Measurements from ENCODE around the gene ANAPC2. TPM values are rescaled to one million over a fixed set of nuclear protein-coding genes. Genes with fewer than 3 reads are reported as not detected.

The ANAPC2 gene
- total and polyA plus RNA-seq, 2 of the 4 experiments (the other 2 are of a cell fraction), result 9.3 to 29.5 TPM

DNA sequence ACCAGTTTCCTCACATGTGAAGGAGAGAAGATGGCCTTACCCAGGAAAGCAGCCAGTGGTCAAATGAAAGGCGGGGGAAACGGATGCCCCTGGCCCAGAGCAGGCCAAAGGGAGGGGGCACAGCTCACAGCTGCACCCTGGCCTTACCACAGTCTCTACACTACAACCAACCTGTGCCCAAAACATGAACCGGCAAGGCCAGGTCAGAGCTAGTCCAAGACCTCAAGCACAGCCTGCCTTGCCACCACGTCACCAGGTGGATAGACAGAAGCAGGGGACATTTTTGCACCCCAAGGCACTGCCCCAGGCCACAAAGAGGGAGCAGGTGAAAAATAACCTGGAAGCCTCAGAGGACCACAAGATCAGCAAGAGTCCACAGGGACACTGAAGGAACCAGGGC is 44.9 kb downstream of the ANAPC2 start:
- Histone ChIP-seq H3K4ac (ENCODE audit: low read depth, low read length) (no peak overlapping the region), H3K18ac (ENCODE audit: low read depth, low read length) (no peak overlapping the region), H2BK20ac (ENCODE audit: low read depth, low read length) (no peak overlapping the region), H2AK5ac (ENCODE audit: low read depth, low read length) (no peak overlapping the region), H2AFZ (replicated peaks; ENCODE audit: low read length, poor library complexity) (no peak overlapping the region), H3K4me3 (ENCODE audit: insufficient read depth, low read depth, low read length) (no peak overlapping the region), H2AK9ac (replicated peaks; ENCODE audit: low read depth, low read length, poor library complexity) (no peak overlapping the region), H3K27ac (ENCODE audit: insufficient read depth, low read length) (no peak overlapping the region), H3K23ac (ENCODE audit: low read depth, low read length) (no peak overlapping the region), H3K9me1 (ENCODE audit: insufficient read depth, low read length) (peaks cover 8% of the 10 kb centered on the region; the same call in 1 of the 2 replicates), H3K56ac (ENCODE audit: extremely low read depth, insufficient read depth, low read length) (no peak overlapping the region), H3K9ac (ENCODE audit: low read depth, low read length) (no peak overlapping the region), H4K20me1 (ENCODE audit: insufficient read depth, low read length) (no peaks in the 10 kb centered on the region; the same call in 1 of the 2 replicates), H4K8ac (ENCODE audit: low read depth in 2 of 2, low read length in 2 of 2) (no peak overlapping the region), H3K4me2 (ENCODE audit: low read depth, low read length) (no peak overlapping the region), H4K91ac (ENCODE audit: insufficient read depth, low read depth, low read length) (no peak overlapping the region), H3K79me1 (ENCODE audit: low read depth in 1 of 2, low read length in 2 of 2) (no peaks in the 10 kb centered on the region), H3K9me3 (ENCODE audit: control insufficient read depth, insufficient read depth, low read length) (no peaks in the 10 kb centered on the region), H4K5ac (ENCODE audit: low read depth, low read length) (no peak overlapping the region), H3K27me3 (ENCODE audit: control insufficient read depth, insufficient read depth, low read length) (peaks cover 47% of the 10 kb centered on the region), H3K4me1 (ENCODE audit: control insufficient read depth, insufficient read depth, low read length) (no peaks in the 10 kb centered on the region; the same call in 1 of the 2 replicates), H3K36me3 (ENCODE audit: control insufficient read depth, insufficient read depth, low read length) (no peaks in the 10 kb centered on the region), H2BK120ac (ENCODE audit: low read depth, low read length) (no peak overlapping the region), H2BK15ac (ENCODE audit: low read depth, low read length) (no peak overlapping the region), H3K14ac (replicated peaks; ENCODE audit: low read depth, low read length) (no peak overlapping the region), H2BK5ac (ENCODE audit: low read depth, low read length, poor library complexity, severe bottlenecking) (no peak overlapping the region)
- no TSS peak for BruUV-seq (replicated peaks)
- DNase-seq (no peak), ATAC-seq (ENCODE audit: low read depth) (no peak)
- POLR2A ChIA-PET (ENCODE audit: unreplicated experiment), result no interaction called here
- WGBS, 2 experiments (ENCODE audit: extremely low coverage in 2 of 2, insufficient read length in 1 of 2), result no CpG with 5 or more reads among the region's 4 CpGs
- CTCF ChIA-PET, result interaction anchor here (0.6 kb wide), 1 partner anchor 16 kb away, joined by 4 read pairs; no protein-coding TSS in a partner anchor
- in situ Hi-C loops (cut with MboI; ENCODE audit: low sequenced_read_pairs), result no loop called here
- TF ChIP-seq CEBPB (IDR thresholded peaks at IDR 0.05; ENCODE audit: low read depth, low read length), result no peak
- no peak for TF ChIP-seq POLR2A (IDR thresholded peaks at IDR 0.05; ENCODE audit: low read depth, low read length)
- TF ChIP-seq SMC3 (IDR thresholded peaks at IDR 0.05; ENCODE audit: low read depth, low read length), result no peak
- no peak for TF ChIP-seq CTCF (conservative IDR thresholded peaks at IDR 0.05; ENCODE audit: low read depth, low read length)
- TF ChIP-seq BHLHE40 (IDR thresholded peaks at IDR 0.05; ENCODE audit: low read depth, low read length), result no peak
- no peak for TF ChIP-seq RFX5 (IDR thresholded peaks at IDR 0.05; ENCODE audit: low read depth, low read length)
- dilution Hi-C loops (cut with HindIII; ENCODE audit: low sequenced_read_pairs, unreplicated experiment), result no loop called here
- intact Hi-C loops (cut with micrococcal nuclease), result no loop called here
